CD4-positive, alpha-beta T cell (primary cell): Measurements from ENCODE around the gene PTPN3. TPM values are rescaled to one million over a fixed set of nuclear protein-coding genes. Genes with fewer than 3 reads are reported as not detected.

Experiments
- ATAC-seq: fragments of 200-7000 bp; cut with Tn5 transposase; one replicate; pipeline ENCODE4 v1.10.0; 2022; ENCODE audit warnings: mild to moderate bottlenecking; ENCODE audit not compliant: poor library complexity
- CTCF ChIA-PET: fragments of 350-600 bp; sonication (Branson Sonifier 250); formaldehyde crosslinking; loops from one replicate; lab custom pipeline; 2021; ENCODE audit warnings: antibody characterized with exemption, inconsistent platforms; lab: Charles Lee
- POLR2A ChIA-PET: fragments of 350-600 bp; sonication (Branson Sonifier 250); formaldehyde crosslinking; loops from one replicate; lab custom pipeline; 2021; ENCODE audit warnings: antibody characterized with exemption, inconsistent platforms; lab: Charles Lee
- DNase-seq, 14 experiments: peaks; one replicate each; pipeline ENCODE4 v3.0.0-alpha.2; 2013 to 2020; ENCODE audit warnings: mixed read lengths in 2 of 14
- H3K27ac ChIP-seq, 2 donors: one replicate each; pipeline versions ENCODE4 v1.5.1 to v1.7.0; 2013; ENCODE audit warnings: low read length in 2 of 2, low read depth in 1 of 2, mild to moderate bottlenecking in 1 of 2
- H3K27me3 ChIP-seq, 2 experiments: 1 replicate in 1 of 2; 2 replicates in 1 of 2; pipeline versions ENCODE4 v1.6.1 to v1.7.0; 2013; ENCODE audit warnings: low read length in 2 of 2, control low read depth in 1 of 2, mild to moderate bottlenecking in 1 of 2, moderate library complexity in 1 of 2; ENCODE audit not compliant: insufficient read depth in 2 of 2, control insufficient read depth in 1 of 2
- H3K36me3 ChIP-seq: one replicate; pipeline ENCODE4 v1.6.1; 2013; ENCODE audit warnings: low read length, control low read depth; ENCODE audit not compliant: insufficient read depth
- H3K4me1 ChIP-seq: one replicate; pipeline ENCODE4 v1.6.1; 2013; ENCODE audit warnings: low read length, control low read depth; ENCODE audit not compliant: insufficient read depth
- H3K4me3 ChIP-seq: one replicate; pipeline ENCODE4 v1.5.1; 2013; ENCODE audit warnings: mild to moderate bottlenecking, low read length, moderate library complexity
- H3K9me3 ChIP-seq, 2 experiments: 1 replicate in 1 of 2; 2 replicates in 1 of 2; pipeline versions ENCODE4 v1.6.1 to v1.7.0; 2013; ENCODE audit warnings: low read length in 2 of 2, mild to moderate bottlenecking in 2 of 2, control low read depth in 1 of 2, moderate library complexity in 1 of 2; ENCODE audit not compliant: control insufficient read depth in 1 of 2, insufficient read depth in 1 of 2
- H3K27ac Mint-ChIP-seq: one replicate; pipeline ENCODE4 v1.8.0; 2020; ENCODE audit warnings: mixed read lengths
- H3K27me3 Mint-ChIP-seq: one replicate; pipeline ENCODE4 v1.8.0; 2021; ENCODE audit warnings: mixed read lengths
- H3K36me3 Mint-ChIP-seq: one replicate; pipeline ENCODE4 v1.8.0; 2021; ENCODE audit warnings: low read depth, mixed read lengths
- H3K4me1 Mint-ChIP-seq: one replicate; pipeline ENCODE4 v1.8.0; 2021; ENCODE audit warnings: low read depth, mixed read lengths
- H3K4me3 Mint-ChIP-seq: one replicate; pipeline ENCODE4 v1.8.0; 2020; ENCODE audit warnings: mild to moderate bottlenecking, mixed read lengths
- H3K9me3 Mint-ChIP-seq: one replicate; pipeline ENCODE4 v1.8.0; 2020; ENCODE audit warnings: mixed read lengths
- intact Hi-C, 2 experiments: fragments of 100-400 bp; cut with DNase I in 1 of 2; cut with micrococcal nuclease in 1 of 2; formaldehyde crosslinking; loops; one replicate each; pipeline versions ENCODE4 v1.15.1 to v1.9.0; 2023 to 2025; cut with DNase I, micrococcal nuclease
- total RNA-seq, 174 experiments: library from RNA in 2 of 174; stranded (reverse) in 2 of 174; gene quantifications; one replicate each; pipeline ENCODE4 v1.2.3 and lab custom pipeline; 2021 to 2026
- TF ChIP-seq, protein P1 (sequence below): fragments of 200-600 bp; IDR thresholded peaks from one replicate; pipeline ENCODE4 v1.8.0; 2022; ENCODE audit warnings: antibody characterized with exemption, mild to moderate bottlenecking

The PTPN3 gene
- total RNA-seq, 2 experiments from 2014 or later, result not detected

DNA sequence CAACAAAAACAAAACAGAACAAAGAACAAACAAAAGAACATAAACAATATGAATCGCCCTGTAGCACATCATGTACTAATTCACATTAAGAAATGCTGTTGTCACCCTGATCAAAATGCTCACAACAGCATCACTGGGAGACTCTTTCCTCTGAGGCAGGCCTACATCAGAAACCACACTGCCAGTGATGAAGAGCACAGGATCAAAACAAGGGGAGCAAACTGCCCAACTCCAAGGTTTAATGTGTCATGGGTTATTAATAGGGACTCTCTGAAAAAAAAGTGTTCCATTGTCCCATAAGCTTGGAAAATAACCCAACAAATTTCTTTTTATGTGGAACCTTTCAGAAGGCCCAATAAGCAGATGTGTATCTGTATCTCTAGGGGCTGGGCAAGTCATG is 74.2 kb downstream of the PTPN3 start:
- peaks cover 6% of the 10 kb centered on the region for H3K27me3 Mint-ChIP-seq
- H3K9me3 Mint-ChIP-seq, result no peaks in the 10 kb centered on the region

DNA sequence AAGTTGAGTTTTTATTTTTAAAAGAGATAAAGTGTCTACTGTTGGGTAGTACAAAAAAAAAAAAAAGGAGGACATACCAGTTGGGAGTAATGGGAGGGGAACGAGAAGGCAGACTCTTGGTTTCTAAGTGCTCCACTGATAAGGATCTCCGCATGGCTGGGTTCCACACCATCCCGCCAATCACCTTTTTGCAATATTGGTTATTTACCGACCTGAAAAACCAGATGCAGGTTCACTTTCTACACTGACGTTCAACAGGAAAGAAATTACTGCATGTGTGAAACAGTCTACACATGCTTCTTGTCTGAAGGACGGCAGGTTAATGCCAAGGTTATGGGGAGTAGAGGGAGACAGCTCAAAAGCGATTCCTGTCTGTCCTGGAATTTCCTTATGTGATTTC is 75.5 kb downstream of the PTPN3 start:
- Mint-ChIP-seq H3K4me3 (no peak overlapping the region), H3K4me1 (no peaks in the 10 kb centered on the region), H3K27me3 (peaks cover 9% of the 10 kb centered on the region), H3K9me3 (no peaks in the 10 kb centered on the region), H3K36me3 (no peaks in the 10 kb centered on the region), H3K27ac (no peak overlapping the region)
- ChIA-PET CTCF (no interaction called here), POLR2A (no interaction called here)
- no peaks in the 10 kb centered on the region for H3K36me3 ChIP-seq
- H3K27ac ChIP-seq, result no peak overlapping the region
- no peak overlapping the region for H3K4me3 ChIP-seq
- no peaks in the 10 kb centered on the region for H3K9me3 ChIP-seq
- H3K4me1 ChIP-seq, result no peaks in the 10 kb centered on the region
- intact Hi-C loops, result no loop called here
- DNase-seq (no peak), ATAC-seq (no peak)
- TF ChIP-seq, protein P1, sequence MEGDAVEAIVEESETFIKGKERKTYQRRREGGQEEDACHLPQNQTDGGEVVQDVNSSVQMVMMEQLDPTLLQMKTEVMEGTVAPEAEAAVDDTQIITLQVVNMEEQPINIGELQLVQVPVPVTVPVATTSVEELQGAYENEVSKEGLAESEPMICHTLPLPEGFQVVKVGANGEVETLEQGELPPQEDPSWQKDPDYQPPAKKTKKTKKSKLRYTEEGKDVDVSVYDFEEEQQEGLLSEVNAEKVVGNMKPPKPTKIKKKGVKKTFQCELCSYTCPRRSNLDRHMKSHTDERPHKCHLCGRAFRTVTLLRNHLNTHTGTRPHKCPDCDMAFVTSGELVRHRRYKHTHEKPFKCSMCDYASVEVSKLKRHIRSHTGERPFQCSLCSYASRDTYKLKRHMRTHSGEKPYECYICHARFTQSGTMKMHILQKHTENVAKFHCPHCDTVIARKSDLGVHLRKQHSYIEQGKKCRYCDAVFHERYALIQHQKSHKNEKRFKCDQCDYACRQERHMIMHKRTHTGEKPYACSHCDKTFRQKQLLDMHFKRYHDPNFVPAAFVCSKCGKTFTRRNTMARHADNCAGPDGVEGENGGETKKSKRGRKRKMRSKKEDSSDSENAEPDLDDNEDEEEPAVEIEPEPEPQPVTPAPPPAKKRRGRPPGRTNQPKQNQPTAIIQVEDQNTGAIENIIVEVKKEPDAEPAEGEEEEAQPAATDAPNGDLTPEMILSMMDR, result no peak
- peaks cover 0 to 3% of the 10 kb centered on the region in 2 experiments for H3K27me3 ChIP-seq

More for the DNA sequence above, 74.2 kb downstream of the PTPN3 start:
- DNase-seq, result no peak
- no peaks in the 10 kb centered on the region for H3K36me3 Mint-ChIP-seq
- Histone ChIP-seq H3K4me1 (no peaks in the 10 kb centered on the region), H3K4me3 (no peak overlapping the region), H3K27me3 (no peaks in the 10 kb centered on the region), H3K9me3 (no peaks in the 10 kb centered on the region), H3K27ac (no peak overlapping the region), H3K36me3 (no peaks in the 10 kb centered on the region)
- ChIA-PET POLR2A (no interaction called here), CTCF (no interaction called here)
- H3K4me1 Mint-ChIP-seq, result no peaks in the 10 kb centered on the region
- H3K27ac Mint-ChIP-seq, result no peak overlapping the region
- H3K4me3 Mint-ChIP-seq, result no peak overlapping the region
- ATAC-seq, result no peak
- intact Hi-C loops, result no loop called here
- TF ChIP-seq, protein P1, result no peak

DNA sequence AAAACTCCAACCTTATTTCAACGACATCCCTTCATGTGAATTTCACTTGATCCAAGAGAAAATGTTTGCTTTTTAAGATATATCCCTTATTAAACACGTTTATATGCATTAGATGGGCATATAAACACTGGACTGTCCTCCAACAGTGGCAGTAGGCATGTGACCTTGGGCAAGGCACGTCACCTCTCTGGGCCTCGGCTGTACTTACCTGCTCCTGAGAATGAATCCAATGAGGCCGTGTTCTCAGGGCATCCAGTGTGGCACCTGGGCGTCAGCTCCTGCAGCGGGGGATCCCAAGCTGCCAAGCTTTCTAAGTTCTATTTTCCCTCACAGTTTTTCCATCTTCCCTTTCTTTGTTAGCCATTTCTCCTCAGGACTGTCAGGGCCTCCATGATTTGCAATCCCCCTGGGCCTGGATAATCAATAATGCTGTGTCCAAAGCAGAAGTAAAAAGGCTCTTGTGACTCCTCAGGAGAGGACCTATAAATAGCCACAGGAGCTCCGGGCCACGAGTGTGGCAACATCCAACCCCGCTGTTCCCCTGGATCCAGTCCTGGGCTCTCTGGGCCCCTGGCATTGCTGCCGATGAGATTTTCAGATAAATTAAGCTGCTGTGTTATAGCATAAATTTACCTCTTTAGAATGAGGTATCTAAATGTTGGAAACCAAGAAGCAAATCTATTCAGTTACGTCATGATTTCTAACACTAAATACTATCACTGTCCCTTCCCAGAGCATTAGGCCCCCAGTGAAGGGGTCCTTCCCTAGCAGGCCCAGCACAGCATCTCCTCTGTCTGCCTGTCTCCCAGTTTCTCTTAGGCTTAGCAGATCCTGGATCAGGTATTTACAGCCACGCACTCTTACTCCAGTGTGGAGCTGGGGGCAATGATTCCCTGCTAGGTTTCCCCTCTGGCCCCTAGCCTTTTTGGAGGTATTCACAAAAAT is 76.8 kb downstream of the PTPN3 start:
- intact Hi-C loops, result no loop called here
- POLR2A ChIA-PET, result no interaction called here
- Histone ChIP-seq H3K9me3 (no peaks in the 10 kb centered on the region), H3K27me3 (peaks cover 0 to 3% of the 10 kb centered on the region in 2 experiments), H3K27ac (no peak overlapping the region), H3K4me1 (no peaks in the 10 kb centered on the region), H3K36me3 (no peaks in the 10 kb centered on the region), H3K4me3 (no peak overlapping the region)
- TF ChIP-seq, protein P1, result no peak
- Mint-ChIP-seq H3K27ac (no peak overlapping the region), H3K36me3 (no peaks in the 10 kb centered on the region), H3K4me3 (no peak overlapping the region), H3K9me3 (no peaks in the 10 kb centered on the region), H3K4me1 (no peaks in the 10 kb centered on the region), H3K27me3 (peaks cover 9% of the 10 kb centered on the region)
- DNase-seq (no peak), ATAC-seq (no peak)
- CTCF ChIA-PET, result no interaction called here
